Stimulated activated naive B cell treated with anti-CD40 and anti-IgM and Interleukin-4, amounts not matched to agents 10 μg/mL and 1 μg/mL and 100 μg/mL, for 72 hours (primary cell): ENCODE data around the gene FAM20B.

ENCODE experiments used
- ATAC-seq, 2 donors: fragments of 150-1000 bp; cut with Tn5 transposase; replicated peaks; 2 replicates each; pipeline ENCODE4 v1.10.0; 2021; ENCODE audit warnings: moderate library complexity in 1 of 2
- DNase-seq: peaks from one replicate; pipeline ENCODE4 v3.0.0; 2021
- H3K27ac Mint-ChIP-seq: one replicate; pipeline ENCODE4 v1.8.0; 2022; ENCODE audit warnings: mild to moderate bottlenecking, mixed read lengths
- H3K27me3 Mint-ChIP-seq, 2 donors: one replicate each; pipeline ENCODE4 v1.8.0; 2022; ENCODE audit warnings: mixed read lengths in 2 of 2
- H3K36me3 Mint-ChIP-seq, 2 donors: one replicate each; pipeline ENCODE4 v1.8.0; 2022; ENCODE audit warnings: mixed read lengths in 2 of 2, mild to moderate bottlenecking in 1 of 2
- H3K4me1 Mint-ChIP-seq, 2 donors: one replicate each; pipeline ENCODE4 v1.8.0; 2022; ENCODE audit warnings: mixed read lengths in 2 of 2, mild to moderate bottlenecking in 1 of 2
- H3K4me3 Mint-ChIP-seq, 2 donors: one replicate each; pipeline ENCODE4 v1.8.0; 2022; ENCODE audit warnings: mild to moderate bottlenecking in 2 of 2, mixed read lengths in 2 of 2, moderate library complexity in 1 of 2
- H3K9me3 Mint-ChIP-seq, 2 donors: one replicate each; pipeline ENCODE4 v1.8.0; 2022; ENCODE audit warnings: mixed read lengths in 2 of 2, mild to moderate bottlenecking in 1 of 2

FAM20B gene

DNA sequence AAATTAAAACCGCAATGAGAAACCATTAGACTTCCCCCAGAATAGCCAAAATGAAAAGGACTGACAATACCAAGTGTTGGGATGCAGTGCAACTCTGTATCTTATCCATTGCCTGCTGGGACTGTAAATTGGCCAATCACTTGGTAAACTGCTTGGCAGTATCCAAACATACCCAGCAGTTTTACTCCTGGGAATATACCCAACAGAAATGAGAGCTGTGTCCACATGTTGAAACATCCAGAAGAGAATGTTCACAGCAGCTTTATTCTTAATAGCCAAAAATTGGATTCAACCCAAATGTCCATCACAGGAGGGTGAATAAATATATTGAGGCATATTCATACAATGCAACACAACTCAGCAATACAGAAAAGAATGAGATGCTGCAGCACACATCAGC, 13.7 kb upstream of the FAM20B start:
- H3K9me3 Mint-ChIP-seq: no peaks in the 10 kb centered on the region
- no peaks in the 10 kb centered on the region for H3K4me1 Mint-ChIP-seq
- no peak overlapping the region for H3K27ac Mint-ChIP-seq
- ATAC-seq (no peak), DNase-seq (no peak)
- H3K27me3 Mint-ChIP-seq: no peaks in the 10 kb centered on the region
- no peaks in the 10 kb centered on the region for H3K36me3 Mint-ChIP-seq
- H3K4me3 Mint-ChIP-seq: no peak overlapping the region

DNA sequence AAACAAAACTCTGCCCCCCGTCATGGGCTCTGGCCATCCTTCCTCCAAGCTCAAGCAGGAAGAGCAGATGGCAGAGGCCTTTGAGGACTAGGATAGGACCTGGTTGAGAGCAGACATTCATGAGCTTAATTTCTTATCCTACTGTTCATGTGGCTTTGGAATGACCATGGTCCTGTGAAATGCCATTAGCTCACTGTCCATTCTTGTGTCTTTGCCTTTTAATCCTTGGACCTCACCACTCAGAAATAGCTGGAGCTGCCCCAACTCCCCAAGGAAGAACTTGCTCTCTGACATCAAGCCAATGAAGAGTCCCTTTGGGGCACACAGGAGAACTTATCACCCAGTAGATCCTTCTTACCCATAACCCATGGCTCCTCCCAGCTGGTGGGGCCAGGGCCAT, 11.6 kb upstream of the FAM20B start:
- Mint-ChIP-seq H3K4me3 (no peak overlapping the region), H3K9me3 (no peaks in the 10 kb centered on the region), H3K27me3 (no peaks in the 10 kb centered on the region)

DNA sequence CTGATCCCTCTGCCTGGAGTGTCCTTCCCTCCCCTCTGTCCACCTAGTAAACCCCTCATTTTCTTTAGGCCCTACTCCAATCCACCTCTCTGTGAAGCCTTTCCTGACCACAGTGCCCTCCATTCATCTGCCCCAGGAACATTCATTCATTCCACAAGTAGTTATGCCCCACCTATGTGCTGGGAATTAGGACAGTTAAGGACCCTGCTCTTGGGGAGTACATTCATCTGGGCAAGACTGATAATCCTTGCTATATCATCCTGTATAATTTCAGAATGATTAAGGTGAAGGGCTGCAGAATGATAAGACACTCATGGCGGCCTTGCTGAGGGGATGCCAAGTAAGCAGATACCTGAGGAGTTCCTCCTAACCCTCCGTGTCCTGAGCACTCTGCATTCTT, 10.3 kb upstream of the FAM20B start:
- no peak for ATAC-seq
- Mint-ChIP-seq H3K4me3 (no peak overlapping the region), H3K27ac (no peak overlapping the region), H3K27me3 (peaks cover 0 to 6% of the 10 kb centered on the region in 2 donors), H3K36me3 (no peaks in the 10 kb centered on the region), H3K9me3 (no peaks in the 10 kb centered on the region), H3K4me1 (no peaks in the 10 kb centered on the region)
- no peak for DNase-seq

More for the DNA sequence above, 11.6 kb upstream of the FAM20B start:
- no peak for DNase-seq
- no peaks in the 10 kb centered on the region for H3K36me3 Mint-ChIP-seq
- no peak for ATAC-seq
- no peak overlapping the region for H3K27ac Mint-ChIP-seq
- no peaks in the 10 kb centered on the region for H3K4me1 Mint-ChIP-seq

DNA sequence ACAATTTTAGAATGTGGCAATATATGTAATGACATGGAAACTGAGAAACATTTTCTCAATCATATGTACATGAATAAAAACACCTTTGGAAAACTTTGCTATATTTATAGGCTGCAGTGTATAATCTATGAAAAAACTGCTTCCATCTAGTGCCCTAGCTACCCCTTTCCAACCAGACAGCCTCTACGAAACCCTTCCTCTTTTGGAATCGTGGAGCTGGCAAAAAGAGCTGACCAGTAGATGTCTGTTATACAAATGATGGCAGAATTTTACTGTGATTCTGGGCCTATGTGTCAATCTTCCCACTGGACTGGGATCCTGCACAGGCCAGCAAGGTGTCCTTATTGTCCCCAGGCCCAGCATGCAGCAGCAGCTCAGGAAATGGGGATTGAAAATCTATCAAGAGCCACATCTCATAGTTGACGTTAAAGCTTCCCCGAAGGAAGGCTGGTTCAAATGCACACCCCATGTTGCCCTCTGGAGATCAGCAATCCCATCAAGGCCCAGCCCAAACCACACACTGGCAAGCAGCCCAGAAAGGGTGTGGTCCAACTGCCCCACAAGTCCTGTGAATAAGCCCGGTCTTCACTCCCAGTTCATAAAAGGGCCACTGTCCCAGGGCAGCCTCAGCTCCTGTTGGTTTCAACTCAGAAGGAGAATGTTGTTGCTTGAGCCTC, 8.8 kb upstream of the FAM20B start:
- ATAC-seq: no peak
- Mint-ChIP-seq H3K9me3 (no peaks in the 10 kb centered on the region), H3K4me3 (no peak overlapping the region), H3K27me3 (peaks cover 0 to 6% of the 10 kb centered on the region in 2 donors), H3K36me3 (no peaks in the 10 kb centered on the region), H3K27ac (no peak overlapping the region), H3K4me1 (no peaks in the 10 kb centered on the region)
- no peak for DNase-seq

DNA sequence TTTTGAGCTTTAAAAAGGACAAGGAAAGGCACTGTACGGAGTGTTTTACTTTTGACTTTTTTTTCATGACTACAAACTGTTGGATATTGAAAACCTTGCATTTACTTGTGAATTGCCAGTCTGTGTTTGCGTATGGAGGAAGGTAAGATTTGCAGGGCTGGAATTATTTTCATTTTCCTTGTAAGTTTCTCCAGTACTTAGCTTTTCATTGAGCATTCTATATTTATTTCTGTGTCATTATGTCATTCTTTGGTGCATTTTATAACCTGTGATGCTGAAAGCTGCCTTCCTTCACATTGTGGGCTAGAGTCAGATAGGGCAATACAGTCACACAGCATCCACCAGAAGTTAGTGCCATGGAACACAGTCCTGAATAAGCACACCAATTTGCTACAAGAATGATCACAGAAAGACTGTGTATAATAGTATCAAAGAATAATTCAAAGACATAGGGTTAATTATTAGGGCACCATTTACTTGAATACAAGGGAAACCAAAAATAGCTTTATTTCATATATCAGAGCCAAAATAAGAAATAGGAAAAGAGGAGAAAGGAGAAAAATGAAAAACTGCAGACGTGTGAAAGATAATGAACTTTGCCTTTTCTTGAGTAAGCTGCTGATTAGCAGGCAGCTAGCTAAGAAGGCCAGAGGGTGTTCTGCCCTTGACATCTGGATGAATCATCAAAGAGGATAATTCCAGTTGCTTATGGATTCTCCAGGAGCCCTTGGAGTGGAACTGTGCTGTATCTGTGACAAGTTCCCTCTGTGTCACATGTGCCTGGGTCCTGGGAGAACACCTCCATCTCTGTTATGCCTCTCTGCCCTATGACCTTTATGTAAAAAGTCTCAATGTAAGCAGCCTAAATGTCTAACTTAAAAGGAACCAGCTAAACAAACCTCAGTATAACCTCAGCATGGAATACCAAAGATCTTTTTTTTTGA, 8.0 kb upstream of the FAM20B start:
- no peaks in the 10 kb centered on the region for H3K36me3 Mint-ChIP-seq
- no peak overlapping the region for H3K27ac Mint-ChIP-seq
- ATAC-seq (no peak), DNase-seq (no peak)
- no peaks in the 10 kb centered on the region for H3K4me1 Mint-ChIP-seq
- H3K4me3 Mint-ChIP-seq: no peak overlapping the region
- H3K9me3 Mint-ChIP-seq: no peaks in the 10 kb centered on the region
- peaks cover 0 to 6% of the 10 kb centered on the region in 2 donors for H3K27me3 Mint-ChIP-seq

DNA sequence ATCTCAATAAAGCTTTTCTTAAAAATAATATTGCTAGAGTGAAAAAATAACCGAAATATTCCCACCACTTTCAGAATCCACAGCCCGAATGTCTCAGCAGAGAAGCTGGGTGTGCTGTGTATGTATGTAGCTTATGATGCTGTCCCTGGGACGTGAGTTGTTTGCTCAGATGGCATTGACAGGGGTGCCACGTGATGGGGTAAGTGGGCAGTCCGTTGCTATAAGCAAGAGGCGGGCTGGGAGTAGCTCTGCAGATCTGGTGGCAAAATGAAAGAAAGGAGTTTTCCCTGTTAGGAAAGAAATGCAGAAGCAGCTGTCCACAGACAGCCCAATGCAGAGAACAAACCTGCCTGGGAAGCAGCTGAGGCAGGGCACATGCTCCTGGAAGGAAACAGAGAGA, 3.8 kb upstream of the FAM20B start:
- no peak for DNase-seq
- ATAC-seq: no peak
- Mint-ChIP-seq H3K27ac (no peak overlapping the region), H3K36me3 (no peaks in the 10 kb centered on the region), H3K4me1 (peaks cover 6 to 8% of the 10 kb centered on the region in 2 donors), H3K4me3 (no peak overlapping the region), H3K9me3 (no peaks in the 10 kb centered on the region), H3K27me3 (peaks cover 0 to 6% of the 10 kb centered on the region in 2 donors)

DNA sequence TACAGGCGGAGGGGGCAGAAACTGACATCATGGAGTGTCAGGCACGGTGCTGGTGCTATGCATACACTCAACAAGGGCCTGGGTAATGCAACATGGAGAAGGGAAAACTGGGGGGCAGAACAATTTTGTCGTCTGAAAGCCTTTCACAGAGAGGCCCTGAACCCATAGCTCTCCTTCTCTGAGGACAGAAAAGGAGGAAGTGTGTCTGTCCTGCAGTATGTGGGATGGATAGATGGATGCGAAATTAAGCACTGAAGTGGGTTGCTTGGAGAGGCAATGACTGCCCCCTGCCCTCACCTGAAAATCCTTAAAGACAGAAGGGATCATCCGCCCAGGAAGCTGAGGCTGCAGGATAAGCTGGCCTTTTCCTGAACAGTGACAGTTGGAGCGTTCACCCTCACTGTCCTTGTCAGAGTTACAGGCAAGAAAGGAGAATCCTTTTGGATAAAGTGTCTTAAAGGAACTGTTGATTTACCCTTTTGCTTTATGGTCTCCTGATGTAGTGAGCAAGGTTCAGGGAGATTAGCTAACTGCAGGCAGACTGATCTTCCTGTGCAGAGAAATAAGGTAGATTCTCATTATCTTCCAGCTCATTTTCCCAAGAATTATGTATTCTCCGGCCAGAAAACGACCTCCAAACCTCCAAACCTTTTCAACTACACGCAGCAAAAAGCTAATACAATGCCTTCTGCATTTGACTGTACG, 1.6 kb upstream of the FAM20B start:
- DNase-seq (no peak), ATAC-seq (no peak)
- H3K27me3 Mint-ChIP-seq: peaks cover 0 to 6% of the 10 kb centered on the region in 2 donors
- H3K36me3 Mint-ChIP-seq: no peaks in the 10 kb centered on the region
- no peak overlapping the region for H3K4me3 Mint-ChIP-seq
- H3K9me3 Mint-ChIP-seq: no peaks in the 10 kb centered on the region
- no peak overlapping the region for H3K27ac Mint-ChIP-seq
- peaks cover 20 to 26% of the 10 kb centered on the region in 2 donors for H3K4me1 Mint-ChIP-seq

DNA sequence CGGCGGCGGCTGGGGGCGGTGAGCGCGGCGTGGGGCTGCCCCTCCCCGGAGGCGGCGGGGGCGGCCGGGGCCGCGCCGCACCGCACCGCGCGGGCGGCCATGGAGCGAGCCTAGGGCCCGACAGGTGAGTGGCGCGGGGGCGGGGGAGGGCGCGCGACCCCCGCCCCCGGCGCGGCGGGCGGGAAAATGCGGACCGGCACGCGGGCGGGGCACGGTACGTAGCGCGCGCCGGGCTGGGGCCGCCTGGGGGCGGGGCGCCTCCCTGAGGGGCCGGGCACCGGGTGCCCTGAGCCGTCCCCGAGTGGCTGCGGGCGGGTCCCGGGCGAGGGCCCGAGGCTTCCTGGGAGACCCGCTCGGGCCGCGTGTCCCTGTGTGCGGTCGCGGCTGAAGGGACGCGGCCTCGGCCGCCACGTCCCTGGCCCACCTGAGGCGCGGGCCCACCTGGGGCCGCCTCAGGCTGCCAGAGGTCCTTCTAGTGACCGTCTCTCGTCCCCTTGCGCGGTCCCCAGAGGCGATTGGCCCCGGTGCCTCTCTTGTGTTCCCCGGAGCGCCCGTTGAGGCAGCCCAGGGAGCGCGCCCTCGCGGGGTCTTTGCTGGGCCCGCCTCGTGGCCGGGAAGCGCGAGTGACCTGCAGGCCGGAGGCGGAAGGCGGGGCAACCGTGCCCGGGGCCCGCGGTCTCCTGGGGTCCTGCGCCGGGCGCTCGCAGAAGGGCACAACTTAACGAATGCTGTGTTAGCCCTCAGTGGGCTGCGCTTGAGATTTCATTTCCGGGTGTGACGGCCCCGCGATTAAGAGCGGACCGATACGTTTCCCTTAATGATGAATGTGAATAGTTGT, 500 bp downstream of the FAM20B start:
- H3K27ac Mint-ChIP-seq: peak overlapping the region; percentile 92
- peaks cover 36 to 47% of the 10 kb centered on the region in 2 donors for H3K4me1 Mint-ChIP-seq
- H3K9me3 Mint-ChIP-seq: no peaks in the 10 kb centered on the region
- peak; percentile 83 to 85 for ATAC-seq
- H3K4me3 Mint-ChIP-seq: peak overlapping the region; percentile 91
- H3K36me3 Mint-ChIP-seq: no peaks in the 10 kb centered on the region
- peak; percentile 73 for DNase-seq
- no peaks in the 10 kb centered on the region for H3K27me3 Mint-ChIP-seq

DNA sequence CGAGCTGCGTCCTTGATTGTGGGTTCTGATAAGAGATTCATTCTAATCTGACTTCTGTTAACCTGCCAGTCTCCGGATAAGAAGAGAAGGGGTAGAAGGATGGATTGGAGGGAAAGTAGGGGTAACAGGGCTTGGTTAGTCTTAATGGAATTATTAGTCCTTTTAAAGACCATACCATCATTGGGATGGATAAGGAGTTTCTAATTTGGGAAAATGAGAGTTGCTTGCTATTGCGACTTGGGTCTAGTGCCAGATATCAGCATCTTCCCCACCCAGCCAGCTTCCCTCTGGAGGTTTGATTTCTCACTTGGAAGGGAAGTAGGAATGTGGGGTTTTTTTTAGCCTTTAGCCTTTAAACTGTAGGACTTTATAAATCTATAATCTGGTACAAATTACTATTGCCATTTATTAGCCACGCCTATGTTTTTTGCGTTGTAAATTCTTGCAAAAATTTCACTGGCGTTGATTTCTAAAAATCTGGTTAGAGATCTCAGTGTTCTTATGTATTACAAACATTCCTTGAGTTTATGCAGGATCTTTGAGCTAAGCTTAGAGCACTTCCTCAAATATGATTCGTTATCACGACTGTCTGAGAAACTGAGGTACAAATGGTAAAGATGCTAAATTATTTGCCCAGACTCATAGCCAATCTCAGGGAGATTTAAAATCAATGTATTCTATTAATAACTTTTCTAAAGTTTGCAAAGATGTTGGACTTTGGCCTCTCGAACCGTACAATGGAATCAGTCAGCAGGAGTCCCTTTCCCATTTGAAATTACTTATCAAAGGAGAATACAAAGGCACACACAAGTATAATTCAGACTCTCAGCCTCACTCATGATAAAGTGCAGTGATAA, 1.3 kb downstream of the FAM20B start:
- H3K27me3 Mint-ChIP-seq: no peaks in the 10 kb centered on the region
- peak overlapping the region; percentile 92 for H3K27ac Mint-ChIP-seq
- peak overlapping the region; percentile 91 for H3K4me3 Mint-ChIP-seq
- no peak for DNase-seq
- H3K9me3 Mint-ChIP-seq: no peaks in the 10 kb centered on the region
- peaks cover 40 to 55% of the 10 kb centered on the region in 2 donors for H3K4me1 Mint-ChIP-seq
- no peaks in the 10 kb centered on the region for H3K36me3 Mint-ChIP-seq
- no peak for ATAC-seq

DNA sequence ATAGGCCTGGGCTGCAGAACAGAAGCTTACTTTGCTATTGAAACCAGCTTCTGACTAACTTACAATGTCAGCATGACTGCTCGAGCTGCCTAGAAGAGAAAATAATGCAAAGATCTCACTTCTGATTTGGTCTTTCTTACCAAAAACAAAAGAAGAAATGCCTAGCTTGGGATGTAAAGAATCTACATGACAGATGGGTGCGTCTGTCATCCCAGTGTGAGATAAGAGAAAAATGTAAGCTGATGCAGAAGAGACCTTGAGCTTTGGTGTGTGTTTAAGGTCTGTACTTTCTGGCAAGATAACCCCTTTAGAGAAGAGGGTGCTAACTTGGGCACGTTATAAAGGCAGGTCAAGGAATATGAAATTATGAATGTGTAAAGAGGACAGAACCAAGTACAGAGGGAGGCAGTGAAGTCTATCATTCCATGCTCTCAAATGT, 3.6 kb downstream of the FAM20B start:
- Mint-ChIP-seq H3K27ac (peak overlapping the region; percentile 2), H3K4me1 (peaks cover 45 to 66% of the 10 kb centered on the region in 2 donors), H3K36me3 (no peaks in the 10 kb centered on the region), H3K27me3 (no peaks in the 10 kb centered on the region), H3K4me3 (no peak overlapping the region), H3K9me3 (no peaks in the 10 kb centered on the region)
- no peak for ATAC-seq
- no peak for DNase-seq

DNA sequence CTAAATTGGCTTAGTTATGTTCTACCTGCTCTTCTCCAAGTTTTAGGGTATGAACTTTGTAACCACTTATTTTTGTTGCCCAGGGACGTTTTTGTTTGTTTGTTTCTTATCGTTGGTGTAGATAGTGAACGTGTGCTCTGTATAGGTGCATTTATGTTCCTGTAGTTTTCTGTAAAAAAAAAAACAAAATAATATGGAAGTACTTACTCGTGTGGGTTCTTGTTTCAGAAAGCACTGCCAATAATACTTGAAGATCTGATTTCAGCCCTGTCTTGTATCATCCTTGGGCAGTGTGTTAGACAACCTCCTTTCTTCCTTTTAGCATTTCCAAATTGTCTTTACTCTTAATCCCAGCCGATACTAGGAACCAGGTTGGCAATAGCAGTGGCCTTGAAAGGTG, 4.4 kb downstream of the FAM20B start:
- peak overlapping the region; percentile 83 for H3K27ac Mint-ChIP-seq

DNA sequence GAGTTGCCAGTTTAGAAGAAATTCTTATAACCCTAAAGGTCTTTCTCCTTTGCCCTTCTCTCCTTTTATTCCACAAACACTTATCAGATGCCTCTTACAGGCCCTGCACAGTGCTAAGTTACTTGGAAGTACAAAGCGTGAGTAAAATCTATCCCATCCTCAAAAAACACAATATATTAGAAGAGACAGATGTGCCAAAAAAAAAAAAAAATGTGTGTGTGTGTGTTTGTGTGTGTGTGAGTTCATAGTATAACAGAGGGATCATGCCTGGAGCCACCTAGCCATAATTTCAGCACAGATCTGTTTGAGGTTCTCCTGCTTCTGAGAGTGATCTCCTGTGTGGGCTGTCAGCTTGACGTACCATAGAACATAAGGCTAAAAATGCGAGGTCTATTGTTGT, 5.0 kb downstream of the FAM20B start:
- Mint-ChIP-seq H3K4me3 (no peak overlapping the region), H3K4me1 (peaks cover 53 to 73% of the 10 kb centered on the region in 2 donors), H3K27ac (peak overlapping the region; percentile 49), H3K9me3 (no peaks in the 10 kb centered on the region), H3K27me3 (no peaks in the 10 kb centered on the region), H3K36me3 (no peaks in the 10 kb centered on the region)
- ATAC-seq (no peak), DNase-seq (no peak)

More for the DNA sequence above, 4.4 kb downstream of the FAM20B start:
- no peak for ATAC-seq
- Mint-ChIP-seq H3K9me3 (no peaks in the 10 kb centered on the region), H3K36me3 (no peaks in the 10 kb centered on the region), H3K4me3 (no peak overlapping the region), H3K4me1 (peaks cover 52 to 73% of the 10 kb centered on the region in 2 donors), H3K27me3 (no peaks in the 10 kb centered on the region)
- no peak for DNase-seq

DNA sequence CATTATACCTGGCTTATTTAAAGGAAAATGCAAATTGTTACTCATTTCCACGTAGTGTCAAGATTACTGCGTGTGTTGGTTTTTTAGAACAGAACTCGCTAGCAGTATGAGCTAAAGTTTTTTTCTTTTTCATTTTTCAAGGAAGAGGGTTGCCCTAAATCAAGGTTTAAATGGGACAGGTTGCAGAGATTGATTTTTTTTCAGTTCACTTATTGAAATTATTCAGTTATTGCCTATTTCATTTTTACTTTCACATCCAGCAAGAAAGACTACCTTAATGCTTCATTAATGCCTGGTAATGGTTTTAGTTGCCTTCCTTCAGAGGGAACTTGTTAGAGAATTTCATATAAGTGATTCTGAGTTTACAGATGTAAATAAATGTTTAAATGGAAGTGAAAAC, 5.6 kb downstream of the FAM20B start:
- H3K27ac Mint-ChIP-seq: no peak overlapping the region
- no peak for ATAC-seq

More for the DNA sequence above, 5.6 kb downstream of the FAM20B start:
- Mint-ChIP-seq H3K9me3 (no peaks in the 10 kb centered on the region), H3K36me3 (no peaks in the 10 kb centered on the region), H3K27me3 (no peaks in the 10 kb centered on the region), H3K4me3 (no peak overlapping the region), H3K4me1 (peaks cover 55 to 79% of the 10 kb centered on the region in 2 donors)
- no peak for DNase-seq
